ENCODE measurements around the gene PCIF1.

- no peak for TF ChIP-seq MAZ (IDR thresholded peaks at IDR 0.05; ENCODE audit: borderline replicate concordance, low read depth, low read length)
- no peak for TF ChIP-seq CTCF (IDR thresholded peaks at IDR 0.05)
- no peak for TF ChIP-seq RAD21 (conservative IDR thresholded peaks at IDR 0.05 in 1 of 2, IDR thresholded peaks at IDR 0.05 in 1 of 2)
- TF ChIP-seq POLR2A (IDR thresholded peaks at IDR 0.05; ENCODE audit: low read length), result no peak
- no peak for TF ChIP-seq ESRRA (IDR thresholded peaks at IDR 0.05; ENCODE audit: borderline replicate concordance, low read length)
- no peak for TF ChIP-seq SMC3 (IDR thresholded peaks at IDR 0.05)
Observed at GRCh38 chr20:45959126-45959525, 24.6 kb downstream of the PCIF1 start.

Measured in A549 (cell line).